ACHN (cell line): ENCODE measurements around the gene ERGIC2.
"Not testable (repeated sequence)": the region's sequence is repeated elsewhere in the genome, so short reads cannot be mapped to it uniquely, and the experiment has no call there.

Experiments
- DNase-seq: peaks from one replicate; pipeline ENCODE4 v3.0.0-alpha.2; 2015
- in situ Hi-C: cut with HindIII; loops from 2 replicates; pipeline ENCODE4 v1.10.0; 2017; ENCODE audit warnings: low sequenced_read_pairs, low pct_ligation_motif_present, low pct_unique_long_range_greater_than_20kb

ERGIC2 gene

GRCh38 chr12:29385194-29385593 is 4.2 kb upstream of the ERGIC2 start:
- DNase-seq, in situ Hi-C loops: not testable (repeated sequence)

GRCh38 chr12:29382251-29382650 is 1.3 kb upstream of the ERGIC2 start:
- DNase-seq, result no peak
- in situ Hi-C loops, result no loop called here

- in situ Hi-C loops, result no loop called here
- no peak for DNase-seq
Observed at GRCh38 chr12:29376118-29376517, 4.9 kb downstream of the ERGIC2 start.

GRCh38 chr12:29374913-29375312 is 6.1 kb downstream of the ERGIC2 start:
- no peak for DNase-seq
- in situ Hi-C loops, result no loop called here

GRCh38 chr12:29374012-29374411 is 7.0 kb downstream of the ERGIC2 start:
- in situ Hi-C loops, result no loop called here
- no peak for DNase-seq

GRCh38 chr12:29365091-29365490 is 15.9 kb downstream of the ERGIC2 start:
- in situ Hi-C loops, result no loop called here

GRCh38 chr12:29354954-29355353 is 26.0 kb downstream of the ERGIC2 start:
- in situ Hi-C loops, result no loop called here

More at GRCh38 chr12:29365091-29365490, 15.9 kb downstream of the ERGIC2 start:
- DNase-seq, result no peak

GRCh38 chr12:29350080-29350479 is 30.9 kb downstream of the ERGIC2 start:
- in situ Hi-C loops, result no loop called here
- DNase-seq, result peak; percentile 73

More at GRCh38 chr12:29354954-29355353, 26.0 kb downstream of the ERGIC2 start:
- no peak for DNase-seq

GRCh38 chr12:29346769-29347421 is 34.1 kb downstream of the ERGIC2 start:
- peak; percentile 39 for DNase-seq
- in situ Hi-C loops, result no loop called here

- DNase-seq, result no peak
- in situ Hi-C loops, result no loop called here
Observed at GRCh38 chr12:29343022-29343799, 37.8 kb downstream of the ERGIC2 start.

- in situ Hi-C loops, result no loop called here
- no peak for DNase-seq
Observed at GRCh38 chr12:29337325-29337724, 43.6 kb downstream of the ERGIC2 start.

- in situ Hi-C loops, result no loop called here
- no peak for DNase-seq
Observed at GRCh38 chr12:29334937-29335336, 46.0 kb downstream of the ERGIC2 start.

- no peak for DNase-seq
- in situ Hi-C loops, result no loop called here
Observed at GRCh38 chr12:29333178-29333577, 47.8 kb downstream of the ERGIC2 start.

- in situ Hi-C loops, result no loop called here
- no peak for DNase-seq
Observed at GRCh38 chr12:29329411-29329810, 51.6 kb downstream of the ERGIC2 start.

- DNase-seq, result no peak
- in situ Hi-C loops, result no loop called here
Observed at GRCh38 chr12:29322157-29322556, 58.8 kb downstream of the ERGIC2 start.

GRCh38 chr12:29320295-29321085 is 60.5 kb downstream of the ERGIC2 start:
- in situ Hi-C loops, result no loop called here
- DNase-seq, result peak; percentile 60

GRCh38 chr12:29317556-29318363 is 63.2 kb downstream of the ERGIC2 start:
- in situ Hi-C loops, result no loop called here

GRCh38 chr12:29316752-29317151 is 64.2 kb downstream of the ERGIC2 start:
- DNase-seq, result no peak

More at GRCh38 chr12:29317556-29318363, 63.2 kb downstream of the ERGIC2 start:
- peak; percentile 69 for DNase-seq

More at GRCh38 chr12:29316752-29317151, 64.2 kb downstream of the ERGIC2 start:
- in situ Hi-C loops, result no loop called here
